K562 (cell line): ENCODE measurements around the gene VDAC2. TPM values are rescaled to one million over a fixed set of nuclear protein-coding genes. Genes with fewer than 3 reads are reported as not detected.

Experiments
- ARHGAP35 ChIP-seq: fragments of 450-650 bp; IDR thresholded peaks from 2 replicates; pipeline ENCODE4 v1.6.1; 2018; ENCODE audit not compliant: partially characterized antibody
- ETV5 ChIP-seq: sonication (generic); formaldehyde crosslinking; IDR thresholded peaks from 2 replicates; pipeline ENCODE4 v1.4.0; 2020; ENCODE audit warnings: low read depth, mild to moderate bottlenecking, missing genetic modification reagents
- GATAD2A ChIP-seq: fragments of 450-650 bp; IDR thresholded peaks from 2 replicates; pipeline ENCODE4 v1.6.1; 2017
- HOXB6 ChIP-seq: fragments of 250-450 bp; sonication (Bioruptor Pico); IDR thresholded peaks from 2 replicates; pipeline ENCODE4 v1.5.1; 2022; ENCODE audit warnings: mild to moderate bottlenecking, borderline replicate concordance
- IFI16 ChIP-seq: fragments of 250-450 bp; sonication (Bioruptor Pico); IDR thresholded peaks from 2 replicates; pipeline ENCODE4 v2.1.2; 2022; ENCODE audit warnings: mild to moderate bottlenecking, inconsistent platforms
- MAFG ChIP-seq: fragments of 450-650 bp; conservative IDR thresholded peaks from 2 replicates; pipeline ENCODE4 v1.6.1; 2016; ENCODE audit warnings: missing genetic modification characterization, missing compliant biosample characterization
- MTA1 ChIP-seq: fragments of 450-650 bp; IDR thresholded peaks from 2 replicates; pipeline ENCODE4 v1.6.1; 2017; ENCODE audit warnings: borderline replicate concordance
- NEUROD1 ChIP-seq: fragments of 150-350 bp; IDR thresholded peaks from 2 replicates; pipeline ENCODE4 v1.6.1; 2014; ENCODE audit warnings: borderline replicate concordance, low read length, low read depth; ENCODE audit not compliant: partially characterized antibody
- NR2C1 ChIP-seq, 2 experiments: fragments of 450-650 bp; IDR thresholded peaks; 2 replicates each; pipeline ENCODE4 v1.6.1; 2017; ENCODE audit warnings: mild to moderate bottlenecking in 2 of 2, antibody characterized with exemption in 1 of 2, inconsistent platforms in 1 of 2, missing compliant biosample characterization in 1 of 2, missing genetic modification characterization in 1 of 2
- RERE ChIP-seq: sonication (generic); formaldehyde crosslinking; IDR thresholded peaks from 2 replicates; pipeline ENCODE4 v1.8.0; 2023; ENCODE audit warnings: missing genetic modification reagents, mild to moderate bottlenecking, borderline replicate concordance
- RFX1 ChIP-seq: fragments of 450-650 bp; IDR thresholded peaks from 2 replicates; pipeline ENCODE4 v1.6.1; 2016; ENCODE audit warnings: mild to moderate bottlenecking, moderate library complexity
- TOE1 ChIP-seq, 2 experiments: fragments of 450-650 bp in 1 of 2; sonication (generic) in 1 of 2; formaldehyde crosslinking in 1 of 2; IDR thresholded peaks; 2 replicates each; pipeline versions ENCODE4 v1.7.1 to v1.8.0; 2016 to 2022; ENCODE audit warnings: borderline replicate concordance in 2 of 2, mild to moderate bottlenecking in 2 of 2, antibody characterized with exemption in 1 of 2, inconsistent platforms in 1 of 2, low read depth in 1 of 2, missing genetic modification reagents in 1 of 2, moderate library complexity in 1 of 2
- ZBTB7A ChIP-seq: IDR thresholded peaks from 2 replicates; pipeline ENCODE4 v1.6.1; 2011; ENCODE audit warnings: low read depth, mild to moderate bottlenecking, low read length, moderate library complexity, borderline replicate concordance; ENCODE audit not compliant: control insufficient read depth
- ZC3H8 ChIP-seq: fragments of 450-650 bp; IDR thresholded peaks from 2 replicates; pipeline ENCODE4 v1.6.1; 2017
- ZNF224 ChIP-seq: sonication (generic); formaldehyde crosslinking; IDR thresholded peaks from 2 replicates; pipeline ENCODE4 v1.8.0; 2022; ENCODE audit warnings: mild to moderate bottlenecking, missing genetic modification reagents
- ZNF24 ChIP-seq: fragments of 450-650 bp; IDR thresholded peaks from 2 replicates; pipeline ENCODE4 v1.6.1; 2016
- ZNF639 ChIP-seq, 2 experiments: fragments of 200-800 bp in 1 of 2; sonication (Bioruptor generic) in 1 of 2; sonication (generic) in 1 of 2; formaldehyde crosslinking in 1 of 2; IDR thresholded peaks in 1 of 2; conservative IDR thresholded peaks in 1 of 2; 2 replicates each; pipeline versions ENCODE4 v1.5.0 to v1.6.1; 2016 to 2020; ENCODE audit warnings: missing compliant biosample characterization in 1 of 2, missing genetic modification characterization in 1 of 2, missing genetic modification reagents in 1 of 2
- ZSCAN32 ChIP-seq: fragments of 450-650 bp; formaldehyde crosslinking; IDR thresholded peaks from 2 replicates; pipeline ENCODE4 v1.4.0; 2020; ENCODE audit warnings: mild to moderate bottlenecking, moderate library complexity
- polyA plus RNA-seq, 8 experiments: library from polyadenylated mRNA; depleted of rRNA in 4 of 8; stranded (reverse) in 5 of 8; unstranded in 3 of 8; fragments of >200 nt; fragmentation: Nextera tagmentation in 2 of 8; fragmentation: Illumina TruSeq in 1 of 8; extraction: Ambion mirVana in 2 of 8; extraction: Trizol in 1 of 8; gene quantifications; 2 replicates each; pipeline versions ENCODE4 v1.2.1 to v1.2.3, GENCODE V29; 2011 to 2014; ENCODE audit warnings: inconsistent platforms in 1 of 8, missing spikeins in 1 of 8
- total RNA-seq, 7 experiments: library from RNA; depleted of rRNA in 6 of 7; stranded (reverse); fragments of >200 nt in 6 of 7; fragmentation: Illumina TruSeq in 2 of 7; extraction: Trizol in 2 of 7; gene quantifications; 2 replicates each; pipeline versions ENCODE4 v1.2.1 to v1.2.3, GENCODE V29; 2011 to 2021; ENCODE audit warnings: low replicate concordance in 1 of 7
- TF ChIP-seq, protein P1 (sequence below): IDR thresholded peaks from 2 replicates; pipeline ENCODE4 v1.6.1; 2014; ENCODE audit warnings: antibody characterized with exemption

The VDAC2 gene
- total and polyA plus RNA-seq, 9 of the 15 experiments (the other 6 are each of a cell fraction or from before 2014, with no cell fraction given) = 139 to 450 (median 250) TPM

DNA sequence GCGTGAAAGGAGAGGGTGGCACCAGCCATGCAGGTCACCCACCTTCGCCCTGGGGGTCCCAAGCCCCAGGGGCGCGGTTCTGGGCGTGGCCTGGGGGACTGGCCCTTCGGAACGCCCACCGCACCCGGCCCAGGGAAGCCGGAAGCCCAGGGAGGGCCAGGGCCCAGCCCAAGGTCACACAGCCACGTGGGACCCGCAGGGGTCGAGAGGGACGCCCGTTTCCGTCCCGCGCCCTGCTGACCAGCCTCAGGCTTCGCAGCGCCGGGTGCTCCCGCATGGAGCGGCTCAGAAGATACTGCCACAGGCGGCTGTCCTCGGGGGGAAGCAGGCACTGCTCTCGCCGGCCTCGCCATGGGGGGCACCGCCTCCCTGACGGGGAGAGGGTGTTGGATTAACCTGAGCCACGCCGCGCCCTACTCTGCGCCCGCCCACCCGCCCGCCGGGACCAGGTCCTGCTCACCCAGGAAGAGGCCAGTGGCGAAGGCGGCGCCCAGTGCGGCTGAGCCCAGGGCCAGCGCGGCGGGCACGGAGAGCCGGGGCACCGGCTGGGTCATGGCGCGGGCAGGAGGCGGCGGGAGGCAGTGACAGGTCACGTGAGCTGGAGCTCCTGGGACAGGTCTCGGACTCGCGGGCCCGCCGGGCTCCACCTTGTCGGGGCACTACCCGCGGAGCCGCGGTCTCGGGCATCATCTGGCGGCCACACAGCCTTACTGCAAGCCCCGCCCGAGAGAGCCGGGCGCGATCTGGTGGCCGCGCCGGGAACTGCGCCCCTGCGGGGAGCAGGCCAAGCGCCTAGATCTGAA, 25.0 kb downstream of the VDAC2 start, which contains the start of gene COMTD1 (continued):
- TF ChIP-seq ZSCAN32 (CRISPR knock-in tag) (peak; percentile 55; the same call in 1 of the 2 replicates), NR2C1 (IDR thresholded peaks at IDR 0.05) (peak; percentile 72), NR2C1 (tag; IDR thresholded peaks at IDR 0.05) (peak; percentile 76), ZC3H8 (no peak), NEUROD1 (peak; percentile 74), ARHGAP35 (no peak), GATAD2A (0 out of 2 replicates have a peak, but pooled peaks have one; percentile 61), MTA1 (no peak), ETV5 (CRISPR knock-in tag) (peak; percentile 62; the same call in 1 of the 2 replicates), RERE (CRISPR knock-in tag) (no peak), ZBTB7A (no peak), IFI16 (no peak), ZNF24 (no peak), TOE1 (IDR thresholded peaks at IDR 0.05; ENCODE audit: borderline replicate concordance) (peak; percentile 95), TOE1 (CRISPR knock-in tag; IDR thresholded peaks at IDR 0.05; ENCODE audit: borderline replicate concordance, low read depth) (no peak), RFX1 (no peak), ZNF224 (no peak), ZNF639 (CRISPR knock-in tag; conservative IDR thresholded peaks at IDR 0.05 in 1 of 2, IDR thresholded peaks at IDR 0.05 in 1 of 2) (no peak), MAFG (tag) (no peak), HOXB6 (CRISPR knock-in tag) (no peak)
- TF ChIP-seq, protein P1, sequence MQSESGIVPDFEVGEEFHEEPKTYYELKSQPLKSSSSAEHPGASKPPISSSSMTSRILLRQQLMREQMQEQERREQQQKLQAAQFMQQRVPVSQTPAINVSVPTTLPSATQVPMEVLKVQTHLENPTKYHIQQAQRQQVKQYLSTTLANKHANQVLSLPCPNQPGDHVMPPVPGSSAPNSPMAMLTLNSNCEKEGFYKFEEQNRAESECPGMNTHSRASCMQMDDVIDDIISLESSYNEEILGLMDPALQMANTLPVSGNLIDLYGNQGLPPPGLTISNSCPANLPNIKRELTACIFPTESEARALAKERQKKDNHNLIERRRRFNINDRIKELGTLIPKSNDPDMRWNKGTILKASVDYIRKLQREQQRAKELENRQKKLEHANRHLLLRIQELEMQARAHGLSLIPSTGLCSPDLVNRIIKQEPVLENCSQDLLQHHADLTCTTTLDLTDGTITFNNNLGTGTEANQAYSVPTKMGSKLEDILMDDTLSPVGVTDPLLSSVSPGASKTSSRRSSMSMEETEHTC = peak; percentile 89
